GM19099 (cell line): ENCODE results near the gene AIMP2.

Experiments
- POLR2A ChIP-seq: IDR thresholded peaks from 3 replicates; pipeline ENCODE4 v1.6.1; 2011; ENCODE audit warnings: low read depth; ENCODE audit not compliant: insufficient read length; ENCODE audit errors: extremely low read depth

Gene AIMP2

DNA sequence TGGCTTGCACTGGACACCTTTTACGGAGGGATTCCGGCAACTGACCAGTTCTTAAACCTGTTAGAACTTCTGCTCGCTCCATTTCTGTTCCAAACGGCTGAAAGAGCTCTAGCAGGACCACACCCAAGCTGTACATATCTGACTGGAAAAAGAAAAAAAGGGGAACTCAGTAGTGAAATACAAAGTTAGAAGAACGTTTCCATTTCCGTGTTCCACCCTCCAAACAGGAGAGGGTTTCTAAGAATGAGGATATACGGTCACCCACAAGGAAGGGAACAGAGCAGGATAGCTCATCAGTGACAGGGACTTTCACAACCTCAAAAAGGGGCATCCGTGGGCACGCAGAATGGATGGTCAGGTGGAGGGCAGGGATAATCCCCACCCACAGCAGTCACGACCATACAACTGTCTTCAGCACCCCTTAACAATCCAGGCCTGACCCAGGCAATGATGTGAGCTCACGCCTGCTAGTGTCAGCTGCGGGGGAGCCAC is 17.8 kb downstream of the AIMP2 start:
- TF ChIP-seq POLR2A: no peak

DNA sequence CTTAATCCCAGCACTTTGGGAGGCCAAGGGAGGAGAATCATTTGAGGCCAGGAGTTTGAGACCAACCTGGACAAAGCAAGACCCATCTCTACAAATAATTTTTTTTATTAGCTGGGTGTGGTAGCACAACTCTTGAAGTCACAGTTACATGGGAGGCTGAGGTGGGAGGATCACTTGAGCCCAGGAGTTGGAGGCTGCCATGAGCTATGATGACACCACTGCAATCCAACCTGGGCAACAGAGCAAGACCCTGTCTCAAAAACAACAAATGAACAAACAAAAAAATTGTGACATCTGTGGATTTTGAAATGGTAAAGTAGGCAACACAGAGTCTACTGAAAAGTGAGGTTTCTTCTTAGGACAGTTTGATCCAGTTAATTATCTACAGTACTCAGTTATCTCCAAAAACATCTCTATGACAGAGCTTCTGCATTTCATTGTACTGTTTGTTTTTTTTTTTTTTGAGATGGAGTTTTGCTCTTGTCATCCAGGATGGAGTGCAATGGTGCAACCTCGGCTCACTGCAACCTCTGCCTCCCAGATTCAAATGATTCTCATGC is 18.8 kb downstream of the AIMP2 start:
- TF ChIP-seq POLR2A: no peak

GRCh38 chr7:6028563-6028962 is 19.5 kb downstream of the AIMP2 start:
- no peak for TF ChIP-seq POLR2A

DNA sequence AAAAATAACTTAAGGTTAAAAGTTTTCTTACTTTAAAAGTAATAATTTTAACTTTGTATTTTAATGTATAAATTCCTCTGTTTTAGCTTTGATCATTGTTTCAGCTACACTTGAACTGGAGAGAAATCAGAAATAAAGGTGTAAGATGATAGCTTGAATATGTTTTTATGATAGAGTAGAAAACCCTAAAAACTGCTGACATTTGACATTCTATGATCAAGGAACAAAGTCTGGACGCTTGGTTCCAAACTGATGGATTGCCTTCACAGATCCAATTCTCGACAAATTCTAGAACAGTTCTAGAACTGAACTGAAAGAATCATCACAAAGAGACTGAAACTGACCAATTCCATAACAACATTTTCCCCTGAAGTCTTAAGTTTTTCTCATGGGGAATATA is 21.9 kb downstream of the AIMP2 start, which contains the start of gene ANKRD61:
TSS of gene ANKRD61 (plus strand) at position 389 of the 400 bp plus-strand sequence. CDS start at position 389, 0 bp downstream.
- no peak for TF ChIP-seq POLR2A

GRCh38 chr7:6031567-6031966 is 22.5 kb downstream of the AIMP2 start:
- no peak for TF ChIP-seq POLR2A

- TF ChIP-seq POLR2A: no peak
Observed at GRCh38 chr7:6032167-6032566, 23.1 kb downstream of the AIMP2 start.

- no peak for TF ChIP-seq POLR2A
Observed at GRCh38 chr7:6032641-6033040, 23.6 kb downstream of the AIMP2 start.

- TF ChIP-seq POLR2A: no peak
Observed at GRCh38 chr7:6035165-6035564, 26.1 kb downstream of the AIMP2 start.

GRCh38 chr7:6035686-6036085 is 26.6 kb downstream of the AIMP2 start:
- no peak for TF ChIP-seq POLR2A

DNA sequence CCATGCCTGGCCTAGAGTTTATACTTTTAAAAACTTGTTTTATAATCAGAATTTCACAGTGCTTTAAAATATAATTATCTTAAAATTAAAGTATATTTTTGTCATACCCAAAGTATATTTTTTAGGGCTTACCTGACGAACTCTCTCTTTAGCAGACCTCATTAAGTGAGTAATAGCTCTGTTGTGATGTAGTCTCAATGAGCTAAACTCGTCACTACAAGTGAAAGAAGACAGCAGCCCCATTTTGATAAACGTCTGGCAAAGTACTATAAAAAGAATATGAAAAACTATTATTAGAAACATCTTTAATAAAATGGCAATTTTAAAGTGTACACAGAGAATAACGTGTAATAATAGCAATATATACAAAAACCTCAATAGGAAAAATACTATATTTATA is 40.7 kb downstream of the AIMP2 start:
- TF ChIP-seq POLR2A: no peak

- TF ChIP-seq POLR2A: no peak
Observed at GRCh38 chr7:6056616-6057015, 47.5 kb downstream of the AIMP2 start.

- no peak for TF ChIP-seq POLR2A
Observed at GRCh38 chr7:6057316-6058129, 48.5 kb downstream of the AIMP2 start.

GRCh38 chr7:6071406-6071805 is 62.3 kb downstream of the AIMP2 start:
- no peak for TF ChIP-seq POLR2A
